GM10266 (cell line): Measurements from ENCODE around the gene DUOXA1.

Source experiments
- DNase-seq: peaks from one replicate; pipeline ENCODE4 v3.0.0; 2012; ENCODE audit errors: extremely low spot score
- CTCF ChIP-seq: IDR thresholded peaks from 2 replicates; pipeline ENCODE4 v1.5.1; 2012; ENCODE audit warnings: mild to moderate bottlenecking, low read depth; ENCODE audit not compliant: control insufficient read depth, insufficient read depth; ENCODE audit errors: missing control alignments

DUOXA1 gene

GRCh38 chr15:45150997-45151396 is 21.3 kb upstream of the DUOXA1 start:
- no peak for DNase-seq
- TF ChIP-seq CTCF: no peak

DNA sequence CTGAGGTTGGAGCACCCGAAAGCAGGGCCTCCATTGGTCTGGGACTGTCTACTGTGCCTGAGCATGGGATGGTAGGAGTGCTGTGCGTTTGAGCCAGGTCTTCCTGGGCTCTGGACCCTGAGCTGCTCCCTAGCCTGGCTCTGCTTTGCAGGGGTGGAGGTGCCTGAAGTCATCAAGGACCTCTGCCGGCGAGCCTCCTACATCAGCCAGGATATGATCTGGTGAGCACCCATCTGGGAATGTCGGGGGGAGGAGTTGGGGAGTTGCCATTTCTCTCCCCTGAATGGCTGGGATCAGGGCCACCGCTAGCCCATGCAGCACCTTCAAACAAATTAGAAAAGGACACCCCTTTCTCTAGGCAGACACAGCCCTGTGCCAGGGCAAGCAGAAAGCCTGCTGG is 20.8 kb upstream of the DUOXA1 start:
- no peak for DNase-seq
- TF ChIP-seq CTCF: no peak

DNA sequence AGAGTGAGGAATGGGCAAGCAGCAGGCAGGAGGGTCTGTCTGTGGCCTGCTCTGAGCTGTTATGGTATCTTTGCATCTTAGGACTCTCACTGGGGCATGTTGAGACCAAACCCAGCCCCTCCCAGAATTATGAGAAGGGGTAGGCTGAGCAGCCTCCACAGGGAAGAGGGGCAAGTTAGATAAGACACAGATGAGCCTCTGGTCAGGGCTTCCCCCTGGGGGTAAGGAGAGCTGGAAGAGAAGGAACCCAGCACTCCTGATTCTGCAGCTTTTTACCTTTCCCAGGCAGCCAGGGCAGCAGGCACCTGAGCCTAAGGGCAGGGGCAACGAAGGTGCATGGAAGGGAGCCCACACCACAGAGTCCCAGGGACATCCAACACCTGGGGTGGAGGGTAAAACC is 19.4 kb upstream of the DUOXA1 start:
- no peak for DNase-seq
- TF ChIP-seq CTCF: no peak

DNA sequence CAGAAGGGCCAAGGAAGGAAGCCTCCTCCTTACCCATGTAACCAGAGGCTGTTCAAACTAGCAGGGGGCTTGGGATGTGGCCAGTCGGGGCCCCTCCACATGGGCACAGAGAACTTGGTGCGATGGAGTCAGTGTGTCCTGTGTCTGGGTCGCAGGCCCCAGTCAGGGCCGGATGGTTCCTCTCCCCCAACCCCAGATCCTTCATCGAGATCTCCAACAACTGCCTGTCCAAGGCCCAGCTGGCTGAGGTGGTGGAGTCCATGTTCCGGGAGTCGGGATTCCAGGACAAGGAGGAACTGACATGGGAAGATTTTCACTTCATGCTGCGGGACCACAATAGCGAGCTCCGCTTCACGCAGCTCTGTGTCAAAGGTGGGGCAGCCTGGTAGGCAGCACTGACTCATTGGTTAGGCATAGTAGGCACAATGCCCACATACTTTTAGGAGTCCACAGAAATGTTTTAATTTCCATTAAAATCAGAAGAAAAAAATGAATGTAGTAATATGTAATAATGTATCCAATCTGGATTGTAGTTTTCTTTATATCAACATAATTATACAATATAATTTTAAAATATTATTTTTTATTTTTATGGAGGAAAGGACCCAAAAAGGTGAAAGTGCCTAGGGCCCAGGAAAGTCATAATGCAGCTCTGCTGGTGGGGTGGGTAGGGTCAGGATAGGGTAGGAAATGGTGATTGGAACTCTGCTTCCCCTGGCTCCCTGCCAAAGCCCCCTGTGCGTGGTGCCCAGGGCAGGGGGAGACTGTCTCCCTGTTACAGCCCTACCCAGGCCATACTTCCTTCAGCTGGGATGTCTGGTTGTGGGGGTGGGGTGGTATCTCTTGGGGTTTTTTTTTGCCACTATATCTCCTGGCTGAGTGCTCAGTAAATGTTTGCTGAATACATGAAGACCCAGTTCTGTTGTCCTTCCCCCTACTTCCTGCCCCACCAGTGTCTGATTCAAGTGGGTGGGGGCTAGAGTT is 18.7 kb upstream of the DUOXA1 start:
- TF ChIP-seq CTCF: no peak
- no peak for DNase-seq

GRCh38 chr15:45147606-45148005 is 17.9 kb upstream of the DUOXA1 start:
- TF ChIP-seq CTCF: no peak
- no peak for DNase-seq

DNA sequence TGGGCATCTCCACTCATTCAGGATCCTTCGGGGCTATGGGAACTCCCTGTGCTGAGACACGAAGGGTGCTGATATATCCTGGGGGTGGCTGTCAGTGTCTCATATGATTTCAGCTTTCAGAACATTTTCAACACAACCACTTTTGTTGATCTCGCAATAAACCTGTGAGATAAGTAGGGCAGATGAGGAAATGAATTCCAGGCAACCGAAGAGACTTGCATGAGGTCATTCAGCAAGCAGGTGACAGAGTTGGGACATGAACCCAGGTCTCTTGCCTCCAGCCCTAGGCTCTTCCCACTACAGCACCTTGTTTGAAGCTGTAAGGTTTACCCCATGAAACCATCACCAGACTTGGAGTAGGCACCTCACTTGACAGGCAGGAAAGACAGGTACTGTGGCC is 16.7 kb upstream of the DUOXA1 start:
- no peak for TF ChIP-seq CTCF
- no peak for DNase-seq

DNA sequence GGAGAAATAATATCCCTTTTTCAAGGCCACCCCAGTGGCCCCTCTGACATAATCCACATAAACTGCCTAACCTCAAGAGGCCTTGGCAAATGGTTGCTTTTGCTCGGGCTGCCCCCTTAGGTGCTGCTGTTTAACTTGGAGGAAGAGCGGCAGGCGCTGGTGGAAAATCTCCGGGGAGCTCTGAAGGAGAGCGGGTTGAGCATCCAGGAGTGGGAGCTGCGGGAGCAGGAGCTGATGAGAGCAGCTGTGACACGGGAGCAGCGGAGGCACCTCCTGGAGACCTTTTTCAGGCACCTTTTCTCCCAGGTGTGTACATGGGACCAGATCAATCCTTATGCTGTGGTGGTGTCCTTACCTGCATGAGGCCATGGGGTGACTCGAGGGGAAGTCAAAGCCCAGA is 15.1 kb upstream of the DUOXA1 start:
- DNase-seq: no peak
- TF ChIP-seq CTCF: no peak
